NCI-H460 (cell line): ENCODE measurements around the gene TMEM270. TPM values are rescaled to one million over a fixed set of nuclear protein-coding genes. Genes with fewer than 3 reads are reported as not detected.

ENCODE experiments used
- DNase-seq: peaks from one replicate; pipeline ENCODE4 v3.0.0-alpha.2; 2016; ENCODE audit warnings: low read depth; ENCODE audit errors: extremely low read depth
- total RNA-seq: library from RNA; depleted of rRNA; stranded (reverse); fragments of >200 nt; shearing (Covaris generic); gene quantifications from 2 replicates; pipeline ENCODE4 v1.2.3, GENCODE V29; 2014; rRNA removed

TMEM270 gene
- total RNA-seq, 1 experiment from 2014 or later, result not detected

GRCh38 chr7:73901823-73902597 is 41.1 kb downstream of the TMEM270 start:
- no peak for DNase-seq

GRCh38 chr7:73903321-73904218 is 42.6 kb downstream of the TMEM270 start:
- DNase-seq, result no peak

GRCh38 chr7:73904219-73905137 is 43.5 kb downstream of the TMEM270 start:
- DNase-seq, result no peak

GRCh38 chr7:73905360-73905759 is 44.4 kb downstream of the TMEM270 start:
- no peak for DNase-seq

GRCh38 chr7:73906874-73907273 is 45.9 kb downstream of the TMEM270 start:
- no peak for DNase-seq

- DNase-seq, result no peak
These were observed 46.7 kb downstream of the TMEM270 start for GRCh38 chr7:73907554-73908122.

GRCh38 chr7:73908123-73908611 is 47.2 kb downstream of the TMEM270 start:
- no peak for DNase-seq

GRCh38 chr7:73909051-73909941 is 48.3 kb downstream of the TMEM270 start:
- no peak for DNase-seq

- no peak for DNase-seq
These were observed 49.0 kb downstream of the TMEM270 start for GRCh38 chr7:73909996-73910395.

GRCh38 chr7:73912223-73912622 is 51.3 kb downstream of the TMEM270 start:
- no peak for DNase-seq

Other genes starting within 250 kb of the TMEM270 start
- gene MLXIPL, start 236.6 kb upstream of the TMEM270 start, total RNA-seq, result 1.6 and 1.9 TPM in 2 replicates
- 3.6 and 5.4 TPM in 2 replicates for gene VPS37D, start 193.3 kb upstream of the TMEM270 start, total RNA-seq
- 2.8 and 3.5 TPM in 2 replicates for gene DNAJC30, start 177.7 kb upstream of the TMEM270 start, total RNA-seq
- gene BUD23, start 177.6 kb upstream of the TMEM270 start, total RNA-seq, result 187 and 231 TPM in 2 replicates
- 63.4 and 66.3 TPM in 2 replicates for gene STX1A, start 141.5 kb upstream of the TMEM270 start, total RNA-seq
- gene ABHD11, start 122.4 kb upstream of the TMEM270 start, total RNA-seq, result 9.6 and 10.7 TPM in 2 replicates
- gene CLDN3, start 90.9 kb upstream of the TMEM270 start, total RNA-seq, result 1.0 and 1.7 TPM in 2 replicates
- gene CLDN4, start 30.2 kb upstream of the TMEM270 start, total RNA-seq, result 24.9 and 25.3 TPM in 2 replicates
- gene METTL27, start 18.6 kb upstream of the TMEM270 start, total RNA-seq, result 4.3 and 5.1 TPM in 2 replicates
- not detected in 2 replicates for gene ELN, start 167.0 kb downstream of the TMEM270 start, total RNA-seq
- gene LIMK1, start 222.6 kb downstream of the TMEM270 start, total RNA-seq, result 24.3 and 24.5 TPM in 2 replicates